Measurements from ENCODE around the gene GDF15.

DNA sequence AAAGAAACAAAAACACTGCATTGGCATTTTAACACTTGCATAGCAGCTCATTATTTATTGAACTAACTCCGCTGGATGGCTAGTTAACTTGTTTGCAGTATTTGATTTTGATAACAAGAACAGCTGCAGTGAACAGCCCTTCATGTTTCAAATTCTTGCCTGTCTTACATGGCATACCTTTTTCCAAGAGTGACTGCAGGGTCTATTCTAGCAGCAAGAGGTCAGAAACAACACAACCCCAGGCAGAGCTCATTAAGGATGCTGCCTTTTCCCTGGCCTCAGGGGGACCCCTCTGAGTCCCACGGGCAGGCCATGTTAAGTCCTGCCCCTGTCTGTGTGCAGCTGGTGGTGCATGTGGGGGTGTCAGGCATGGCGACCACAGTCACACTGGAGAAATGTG lies 28.9 kb upstream of the GDF15 start:
- TF ChIP-seq CTCF (IDR thresholded peaks at IDR 0.05) (no peak), POLR2A (IDR thresholded peaks at IDR 0.05) (no peak)
